ENCODE data around the gene PCDHGA1.
A peak's percentile ranks its signal among the peaks of the same experiment; 100 is the strongest.
"Not testable (repeated sequence)": the region's sequence is repeated elsewhere in the genome, so short reads cannot be mapped to it uniquely, and the experiment has no call there.

Gene PCDHGA1

GRCh38 chr5:141349917-141350619 lies 19.8 kb downstream of the PCDHGA1 start, which contains the start of gene PCDHGB1:
Gene PCDHGB1 (plus strand): TSS chr5:141350099. CDS start chr5:141350261, 162 bp downstream.
- DNase-seq: peak in 2 of 6 experiments; percentile 17 to 18

- DNase-seq: no peak
Measured at GRCh38 chr5:141351591-141351990, 21.3 kb downstream of the PCDHGA1 start.

GRCh38 chr5:141354900-141355469 lies 24.7 kb downstream of the PCDHGA1 start, which contains the start of gene PCDHGA4:
Gene PCDHGA4 (plus strand): TSS chr5:141355021. CDS start chr5:141355108, 87 bp downstream.
- DNase-seq: no peak

GRCh38 chr5:141355641-141356040 lies 25.3 kb downstream of the PCDHGA1 start:
- DNase-seq: no peak

GRCh38 chr5:141356133-141356532 lies 25.8 kb downstream of the PCDHGA1 start:
- no peak for DNase-seq

GRCh38 chr5:141356950-141357349 lies 26.6 kb downstream of the PCDHGA1 start:
- DNase-seq: no peak

GRCh38 chr5:141359790-141360426 lies 29.6 kb downstream of the PCDHGA1 start, which contains the start of gene PCDHGB2:
Gene PCDHGB2 (plus strand): TSS chr5:141359994. CDS start chr5:141360136, 142 bp downstream.
- DNase-seq: no peak

GRCh38 chr5:141360685-141361084 lies 30.4 kb downstream of the PCDHGA1 start:
- no peak for DNase-seq

GRCh38 chr5:141362719-141363118 lies 32.4 kb downstream of the PCDHGA1 start:
- DNase-seq: no peak

- no peak for DNase-seq
Measured at GRCh38 chr5:141363952-141364660, 33.8 kb downstream of the PCDHGA1 start, which contains the start of gene PCDHGA5. Gene PCDHGA5 (plus strand): TSS chr5:141364162. CDS start chr5:141364331, 169 bp downstream.

- DNase-seq: no peak
Measured at GRCh38 chr5:141366016-141366896, 35.9 kb downstream of the PCDHGA1 start.

- peak in 3 of 6 experiments; percentile 15 to 31 (median 21) for DNase-seq
Measured at GRCh38 chr5:141369994-141370848, 39.9 kb downstream of the PCDHGA1 start, which contains the start of gene PCDHGB3. Gene PCDHGB3 (plus strand): TSS chr5:141370242. CDS start chr5:141370395, 153 bp downstream.

GRCh38 chr5:141371572-141372475 lies 41.5 kb downstream of the PCDHGA1 start:
- DNase-seq: no peak

GRCh38 chr5:141373673-141374317 lies 43.5 kb downstream of the PCDHGA1 start, which contains the start of gene PCDHGA6:
Gene PCDHGA6 (plus strand): TSS chr5:141373891. CDS start chr5:141374084, 193 bp downstream.
- no peak for DNase-seq

- no peak for DNase-seq
Measured at GRCh38 chr5:141374627-141375026, 44.3 kb downstream of the PCDHGA1 start.

GRCh38 chr5:141375444-141376155 lies 45.3 kb downstream of the PCDHGA1 start:
- not testable (repeated sequence) for DNase-seq

- no peak for DNase-seq
Measured at GRCh38 chr5:141382469-141383294, 52.4 kb downstream of the PCDHGA1 start, which contains the start of gene PCDHGA7. Gene PCDHGA7 (plus strand): TSS chr5:141382742. CDS start chr5:141382900, 158 bp downstream.
